SH-SY5Y (cell line): ENCODE data around the gene TEDDM1.

ENCODE experiments used
- GATA2 ChIP-seq: IDR thresholded peaks from 2 replicates; pipeline ENCODE4 v1.6.1; 2011; ENCODE audit warnings: mild to moderate bottlenecking, low read depth, low read length
- GATA3 ChIP-seq: IDR thresholded peaks from 2 replicates; pipeline ENCODE4 v1.6.1; 2011; ENCODE audit warnings: low read depth, mild to moderate bottlenecking, low read length, moderate library complexity

DNA sequence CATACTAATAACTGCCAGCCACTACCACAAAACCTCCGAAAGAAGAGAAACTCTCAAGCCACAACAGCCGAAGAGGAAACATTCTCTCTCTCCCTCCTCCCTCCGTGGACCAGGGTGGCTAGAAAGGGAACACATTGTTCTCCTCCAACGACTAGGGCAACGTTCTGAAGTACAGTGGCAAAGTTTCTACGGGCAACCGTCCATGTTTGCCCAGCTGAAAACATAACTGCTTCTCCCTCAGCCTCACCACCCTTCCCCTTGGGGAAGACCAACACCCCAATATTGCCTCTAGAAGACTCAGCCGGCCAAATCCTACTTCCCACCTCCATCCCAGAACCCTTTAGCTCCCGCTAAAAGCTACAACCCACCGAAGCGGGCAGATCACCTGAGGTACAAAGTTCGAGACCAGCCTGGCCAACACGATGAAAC, 10.8 kb downstream of the TEDDM1 start:
- no peak for TF ChIP-seq GATA3
- TF ChIP-seq GATA2: no peak
